ENCODE results near the gene HMGB1. TPM values are rescaled to one million over a fixed set of nuclear protein-coding genes. Genes with fewer than 3 reads are reported as not detected.

HMGB1 gene
- total RNA-seq, 4 donors from 2014 or later: 169 to 229 (median 218) TPM

DNA sequence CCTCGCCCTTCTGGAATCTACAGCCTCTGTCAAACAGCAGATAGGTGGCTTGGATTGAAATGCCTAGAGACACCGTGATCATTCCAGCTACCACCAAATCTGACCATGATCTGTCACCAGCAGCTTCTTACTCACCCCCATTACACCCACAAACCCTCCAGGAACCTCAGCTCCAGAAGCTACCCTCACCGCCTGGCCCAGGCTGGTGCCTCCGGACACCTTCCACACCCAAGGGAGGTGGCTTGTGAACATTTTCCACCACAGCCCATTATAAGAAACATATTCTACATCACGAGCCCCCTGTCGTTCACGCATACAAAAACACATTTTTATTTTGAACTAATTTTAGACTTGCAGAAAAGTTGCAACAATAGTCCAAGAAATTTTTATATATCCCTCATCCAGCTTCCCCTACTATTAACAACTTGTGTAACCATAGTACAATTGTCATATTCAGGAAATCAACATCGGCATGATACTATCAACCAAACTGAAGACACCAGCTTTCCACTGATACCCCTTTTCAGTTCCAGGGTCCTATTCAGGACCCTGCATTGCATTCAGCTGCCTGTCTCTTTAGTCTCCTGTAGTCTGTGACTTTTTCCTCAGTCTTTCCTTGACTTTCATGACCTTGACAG is 58.8 kb downstream of the HMGB1 start:
- Histone ChIP-seq H3K36me3 (no peaks in the 10 kb centered on the region), H3K9me3 (no peaks in the 10 kb centered on the region), H3K4me3 (no peak overlapping the region), H3K4me1 (peaks cover 11 to 49% (median 36%) of the 10 kb centered on the region in 4 donors), H3K27me3 (no peaks in the 10 kb centered on the region), H3K27ac (replicated peaks in 1 of 4) (no peak overlapping the region)
- intact Hi-C loops (cut with DNase I): loop anchor here (5.0 to 10.0 kb wide), 3 partner anchors 55 to 458 kb away; partner anchors contain the start of gene USPL1
- WGBS: 94% methylated on average over 8 of the region's 8 CpGs
- no peak for DNase-seq (ENCODE audit: extremely low spot score)
- TF ChIP-seq POLR2AphosphoS5 (IDR thresholded peaks at IDR 0.05) (no peak), EP300 (IDR thresholded peaks at IDR 0.05) (no peak), POLR2A (IDR thresholded peaks at IDR 0.05; ENCODE audit: low read depth) (no peak)
- TF ChIP-seq, protein P1, sequence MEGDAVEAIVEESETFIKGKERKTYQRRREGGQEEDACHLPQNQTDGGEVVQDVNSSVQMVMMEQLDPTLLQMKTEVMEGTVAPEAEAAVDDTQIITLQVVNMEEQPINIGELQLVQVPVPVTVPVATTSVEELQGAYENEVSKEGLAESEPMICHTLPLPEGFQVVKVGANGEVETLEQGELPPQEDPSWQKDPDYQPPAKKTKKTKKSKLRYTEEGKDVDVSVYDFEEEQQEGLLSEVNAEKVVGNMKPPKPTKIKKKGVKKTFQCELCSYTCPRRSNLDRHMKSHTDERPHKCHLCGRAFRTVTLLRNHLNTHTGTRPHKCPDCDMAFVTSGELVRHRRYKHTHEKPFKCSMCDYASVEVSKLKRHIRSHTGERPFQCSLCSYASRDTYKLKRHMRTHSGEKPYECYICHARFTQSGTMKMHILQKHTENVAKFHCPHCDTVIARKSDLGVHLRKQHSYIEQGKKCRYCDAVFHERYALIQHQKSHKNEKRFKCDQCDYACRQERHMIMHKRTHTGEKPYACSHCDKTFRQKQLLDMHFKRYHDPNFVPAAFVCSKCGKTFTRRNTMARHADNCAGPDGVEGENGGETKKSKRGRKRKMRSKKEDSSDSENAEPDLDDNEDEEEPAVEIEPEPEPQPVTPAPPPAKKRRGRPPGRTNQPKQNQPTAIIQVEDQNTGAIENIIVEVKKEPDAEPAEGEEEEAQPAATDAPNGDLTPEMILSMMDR (IDR thresholded peaks at IDR 0.05): no peak

Other genes with a start within 250 kb of the HMGB1 start
- gene KATNAL1, start 158.4 kb downstream of the HMGB1 start, total RNA-seq: 10 to 100 TPM; 30.6 to 43.0 (median 40.0) TPM
- under 1 TPM in 1 of 4 donors, not detected in 3; 0.39 TPM for gene UBE2L5, start 43.4 kb downstream of the HMGB1 start, total RNA-seq
- gene USPL1, start 152.0 kb upstream of the HMGB1 start, total RNA-seq: 10 to 100 TPM; 13.2 to 21.6 (median 19.4) TPM